Trophoblast cell (in vitro differentiated cells and primary cell): ENCODE measurements around the gene ZNF853.

Source experiments
- DNase-seq, 2 donors: peaks; one replicate each; pipeline ENCODE4 v3.0.0-alpha.2; 2016
- H2AFZ ChIP-seq: 2 replicates; pipeline ENCODE4 v1.6.1; 2013; ENCODE audit warnings: low read length, moderate library complexity, mild to moderate bottlenecking; ENCODE audit not compliant: insufficient read depth, poor library complexity
- H2AK5ac ChIP-seq: 2 replicates; pipeline ENCODE4 v1.6.1; 2013; ENCODE audit warnings: mild to moderate bottlenecking, low read length
- H2BK120ac ChIP-seq: 2 replicates; pipeline ENCODE4 v1.6.1; 2013; ENCODE audit warnings: low read length, mild to moderate bottlenecking, moderate library complexity; ENCODE audit not compliant: insufficient read depth, poor library complexity
- H2BK12ac ChIP-seq: 2 replicates; pipeline ENCODE4 v1.6.1; 2013; ENCODE audit warnings: mild to moderate bottlenecking, low read length, moderate library complexity
- H2BK5ac ChIP-seq: 2 replicates; pipeline ENCODE4 v1.6.1; 2013; ENCODE audit warnings: low read length, low read depth, moderate library complexity, mild to moderate bottlenecking; ENCODE audit not compliant: poor library complexity
- H3K14ac ChIP-seq: 2 replicates; pipeline ENCODE4 v1.6.1; 2013; ENCODE audit warnings: mild to moderate bottlenecking, low read length
- H3K18ac ChIP-seq: 2 replicates; pipeline ENCODE4 v1.6.1; 2013; ENCODE audit warnings: mild to moderate bottlenecking, low read length
- H3K23ac ChIP-seq: 2 replicates; pipeline ENCODE4 v1.6.1; 2013; ENCODE audit warnings: low read length
- H3K27ac ChIP-seq: 2 replicates; pipeline ENCODE4 v1.5.1; 2013; ENCODE audit warnings: low read depth, mild to moderate bottlenecking, inconsistent platforms, low read length, moderate library complexity
- H3K27me3 ChIP-seq: 2 replicates; pipeline ENCODE4 v1.6.1; 2013; ENCODE audit warnings: inconsistent platforms, mild to moderate bottlenecking, low read length, moderate library complexity; ENCODE audit not compliant: insufficient read depth
- H3K36me3 ChIP-seq, 2 experiments: 1 replicate in 1 of 2; 2 replicates in 1 of 2; pipeline ENCODE4 v1.6.1; 2013; ENCODE audit warnings: low read length in 2 of 2, mild to moderate bottlenecking in 2 of 2, moderate library complexity in 1 of 2; ENCODE audit not compliant: insufficient read depth in 2 of 2, control insufficient read depth in 1 of 2
- H3K4ac ChIP-seq: 2 replicates; pipeline ENCODE4 v1.6.1; 2013; ENCODE audit warnings: low read depth, mild to moderate bottlenecking, low read length, moderate library complexity
- H3K4me1 ChIP-seq, 2 experiments: 1 replicate in 1 of 2; 2 replicates in 1 of 2; pipeline ENCODE4 v1.6.1; 2013; ENCODE audit warnings: low read length in 2 of 2, mild to moderate bottlenecking in 2 of 2, moderate library complexity in 1 of 2; ENCODE audit not compliant: insufficient read depth in 2 of 2, control insufficient read depth in 1 of 2
- H3K4me2 ChIP-seq: 2 replicates; pipeline ENCODE4 v1.6.1; 2013; ENCODE audit warnings: inconsistent platforms, mild to moderate bottlenecking, low read length, moderate library complexity
- H3K4me3 ChIP-seq: 2 replicates; pipeline ENCODE4 v1.5.1; 2013; ENCODE audit warnings: mild to moderate bottlenecking, low read depth, low read length, inconsistent platforms
- H3K79me1 ChIP-seq: one replicate; pipeline ENCODE4 v1.6.1; 2013; ENCODE audit warnings: low read length
- H3K79me2 ChIP-seq: 2 replicates; pipeline ENCODE4 v1.6.1; 2013; ENCODE audit warnings: low read length, mild to moderate bottlenecking; ENCODE audit not compliant: control insufficient read depth, insufficient read depth, poor library complexity
- H3K9ac ChIP-seq: 2 replicates; pipeline ENCODE4 v1.6.1; 2013; ENCODE audit warnings: mild to moderate bottlenecking, low read length
- H3K9me3 ChIP-seq: 2 replicates; pipeline ENCODE4 v1.6.1; 2013; ENCODE audit warnings: low read depth, mild to moderate bottlenecking, control low read depth, inconsistent platforms, low read length; ENCODE audit not compliant: insufficient read depth
- H4K12ac ChIP-seq: 2 replicates; pipeline ENCODE4 v1.6.1; 2013; ENCODE audit warnings: low read depth, mild to moderate bottlenecking, low read length, moderate library complexity
- H4K8ac ChIP-seq: 2 replicates; pipeline ENCODE4 v1.6.1; 2013; ENCODE audit warnings: low read depth, mild to moderate bottlenecking, low read length, moderate library complexity
- H4K91ac ChIP-seq: one replicate; pipeline ENCODE4 v1.6.1; 2013; ENCODE audit warnings: low read depth, mild to moderate bottlenecking, low read length, moderate library complexity
- WGBS: extraction: QIAGEN DNeasy Blood & Tissue Kit; methylation state at CpG from one replicate; pipeline ENCODE4 v1.1.7; 2013; ENCODE audit warnings: missing lambda C conversion rate; ENCODE audit not compliant: insufficient read length, insufficient coverage; ENCODE audit errors: extremely low coverage; 5-methylcytosine and 5-hydroxymethylcytosine counted together

The ZNF853 gene

GRCh38 chr7:6643915-6644625, 28.7 kb downstream of the ZNF853 start:
- Histone ChIP-seq H3K14ac (no peak overlapping the region), H3K79me2 (no peaks in the 10 kb centered on the region), H4K12ac (no peak overlapping the region), H2AK5ac (no peak overlapping the region), H3K9me3 (peaks cover 3% of the 10 kb centered on the region), H2BK12ac (no peak overlapping the region), H3K23ac (no peak overlapping the region), H3K27me3 (no peaks in the 10 kb centered on the region), H3K79me1 (no peaks in the 10 kb centered on the region), H3K4me1 (no peaks in the 10 kb centered on the region), H2BK120ac (no peak overlapping the region), H3K9ac (no peak overlapping the region), H3K18ac (no peak overlapping the region), H3K4me3 (no peak overlapping the region), H2AFZ (no peak overlapping the region), H3K4ac (no peak overlapping the region), H3K4me2 (no peak overlapping the region), H4K91ac (no peak overlapping the region), H2BK5ac (no peak overlapping the region), H4K8ac (no peak overlapping the region), H3K36me3 (peaks cover 81 to 89% of the 10 kb centered on the region in 2 experiments), H3K27ac (no peak overlapping the region)
- no CpG with 5 or more reads among the region's 21 CpGs for WGBS
- DNase-seq = no peak

- Histone ChIP-seq H3K4ac (no peak overlapping the region), H3K23ac (no peak overlapping the region), H3K79me1 (no peaks in the 10 kb centered on the region), H3K36me3 (peaks cover 84 to 87% of the 10 kb centered on the region in 2 experiments), H2BK12ac (no peak overlapping the region), H3K79me2 (no peaks in the 10 kb centered on the region), H2AFZ (no peak overlapping the region), H3K9me3 (peaks cover 3% of the 10 kb centered on the region), H3K14ac (no peak overlapping the region), H3K4me2 (no peak overlapping the region), H4K8ac (no peak overlapping the region), H2AK5ac (no peak overlapping the region), H3K4me1 (no peaks in the 10 kb centered on the region), H4K91ac (no peak overlapping the region), H2BK5ac (no peak overlapping the region), H2BK120ac (no peak overlapping the region), H3K9ac (no peak overlapping the region), H4K12ac (no peak overlapping the region), H3K4me3 (no peak overlapping the region), H3K18ac (no peak overlapping the region), H3K27ac (no peak overlapping the region), H3K27me3 (no peaks in the 10 kb centered on the region)
- DNase-seq = no peak
- no CpG with 5 or more reads among the region's 10 CpGs for whole genome bisulfite sequencing
These were observed 29.3 kb downstream of the ZNF853 start for GRCh38 chr7:6644728-6645127.

GRCh38 chr7:6646465-6646864, 31.1 kb downstream of the ZNF853 start:
- no peak overlapping the region for H2AFZ ChIP-seq
- H3K18ac ChIP-seq = no peak overlapping the region
- no peak overlapping the region for H3K23ac ChIP-seq
- DNase-seq = no peak
- no peak overlapping the region for H3K4me3 ChIP-seq
- no peak overlapping the region for H3K14ac ChIP-seq
- H3K79me1 ChIP-seq = no peaks in the 10 kb centered on the region
- no peak overlapping the region for H3K9ac ChIP-seq
- no peaks in the 10 kb centered on the region for H3K27me3 ChIP-seq
- no peaks in the 10 kb centered on the region for H3K4me1 ChIP-seq
- H3K79me2 ChIP-seq = no peaks in the 10 kb centered on the region
- peaks cover 88% of the 10 kb centered on the region in 2 experiments for H3K36me3 ChIP-seq
- H3K4ac ChIP-seq = no peak overlapping the region
- H3K27ac ChIP-seq = no peak overlapping the region
- no peak overlapping the region for H2BK12ac ChIP-seq
- WGBS = no CpG with 5 or more reads among the region's 8 CpGs
- H4K12ac ChIP-seq = peak overlapping the region; percentile 43
- no peak overlapping the region for H4K8ac ChIP-seq
- no peak overlapping the region for H3K4me2 ChIP-seq
- H3K9me3 ChIP-seq = peaks cover 3% of the 10 kb centered on the region
- H2BK120ac ChIP-seq = no peak overlapping the region
- H4K91ac ChIP-seq = no peak overlapping the region
- no peak overlapping the region for H2AK5ac ChIP-seq
- no peak overlapping the region for H2BK5ac ChIP-seq

- no peak overlapping the region for H4K12ac ChIP-seq
- peaks cover 6% of the 10 kb centered on the region for H3K9me3 ChIP-seq
- H3K23ac ChIP-seq = no peak overlapping the region
- no peak overlapping the region for H2AK5ac ChIP-seq
- no peak overlapping the region for H2AFZ ChIP-seq
- no peak overlapping the region for H4K8ac ChIP-seq
- DNase-seq = no peak
- H3K79me1 ChIP-seq = no peaks in the 10 kb centered on the region
- no peaks in the 10 kb centered on the region for H3K79me2 ChIP-seq
- WGBS = no CpG with 5 or more reads among the region's 8 CpGs
- H3K4me2 ChIP-seq = no peak overlapping the region
- no peak overlapping the region for H3K4ac ChIP-seq
- H3K27ac ChIP-seq = no peak overlapping the region
- H3K36me3 ChIP-seq = peaks cover 87 to 88% of the 10 kb centered on the region in 2 experiments
- H3K18ac ChIP-seq = no peak overlapping the region
- no peak overlapping the region for H3K4me3 ChIP-seq
- no peak overlapping the region for H3K9ac ChIP-seq
- H2BK5ac ChIP-seq = no peak overlapping the region
- no peak overlapping the region for H2BK12ac ChIP-seq
- H3K14ac ChIP-seq = no peak overlapping the region
- H3K4me1 ChIP-seq = no peaks in the 10 kb centered on the region
- no peak overlapping the region for H2BK120ac ChIP-seq
- no peak overlapping the region for H4K91ac ChIP-seq
- no peaks in the 10 kb centered on the region for H3K27me3 ChIP-seq
These were observed 31.7 kb downstream of the ZNF853 start for GRCh38 chr7:6647080-6647479.
